Prostate gland (tissue), 2 donors: ENCODE measurements around the gene JAG2. TPM values are rescaled to one million over a fixed set of nuclear protein-coding genes. Genes with fewer than 3 reads are reported as not detected.

Source experiments
- DNase-seq: peaks from one replicate; pipeline ENCODE4 v3.0.0-alpha.2; 2019; ENCODE audit warnings: low spot score
- H3K27ac ChIP-seq, 2 donors: fragments of 200-600 bp; sonication (generic); 2 replicates each; pipeline ENCODE4 v1.5.1; 2017 to 2019
- H3K27me3 ChIP-seq: fragments of 200-600 bp; sonication (generic); replicated peaks from 2 replicates; pipeline ENCODE4 v1.5.1; 2019; ENCODE audit not compliant: insufficient read depth
- H3K36me3 ChIP-seq, 2 donors: fragments of 200-600 bp; sonication (generic); 1 replicate in 1 of 2; 2 replicates in 1 of 2; pipeline versions ENCODE4 v1.5.1 to v1.8.1; 2017 to 2019
- H3K4me1 ChIP-seq: fragments of 200-600 bp; sonication (generic); replicated peaks from 2 replicates; pipeline ENCODE4 v1.5.1; 2019
- H3K4me3 ChIP-seq, 2 donors: fragments of 200-600 bp; sonication (generic); 2 replicates each; pipeline ENCODE4 v1.5.1; 2017 to 2019
- H3K9me3 ChIP-seq: fragments of 200-600 bp; sonication (generic); 2 replicates; pipeline ENCODE4 v1.5.1; 2017
- CTCF ChIP-seq, 4 experiments: fragments of 200-600 bp in 2 of 4; fragments of 450-650 bp in 2 of 4; sonication (generic) in 2 of 4; IDR thresholded peaks; 1 replicate in 3 of 4; 2 replicates in 1 of 4; pipeline ENCODE4 v1.5.1; 2016 to 2019; ENCODE audit warnings: antibody characterized with exemption in 4 of 4, mild to moderate bottlenecking in 2 of 4, moderate library complexity in 2 of 4
- POLR2A ChIP-seq: fragments of 450-650 bp; IDR thresholded peaks from one replicate; pipeline ENCODE4 v1.6.1; 2016; ENCODE audit warnings: antibody characterized with exemption, mild to moderate bottlenecking
- POLR2AphosphoS5 ChIP-seq: sonication (generic); formaldehyde crosslinking; IDR thresholded peaks from one replicate; pipeline ENCODE4 v1.6.1; 2017; ENCODE audit warnings: antibody characterized with exemption
- WGBS: methylation state at CpG from one replicate; pipeline ENCODE4 v1.1.5; 2018; 5-methylcytosine and 5-hydroxymethylcytosine counted together
- intact Hi-C: fragments of 100-400 bp; cut with DNase I; formaldehyde crosslinking; loops from one replicate; pipeline ENCODE4 v1.14.2; 2022
- total RNA-seq, 2 donors: library from RNA; depleted of rRNA; stranded (reverse); fragments of >200 nt; gene quantifications; one replicate each; pipeline ENCODE4 v1.1.0, GENCODE V29; 2016

JAG2 gene
- total RNA-seq, 2 donors from 2014 or later = 26.8 to 30.5 TPM

GRCh38 chr14:105157872-105158271, 10.7 kb downstream of the JAG2 start:
- intact Hi-C loops = no loop called here
- H3K4me1 ChIP-seq = no peaks in the 10 kb centered on the region
- no peak overlapping the region for H3K27ac ChIP-seq
- no peaks in the 10 kb centered on the region for H3K9me3 ChIP-seq
- no peaks in the 10 kb centered on the region for H3K27me3 ChIP-seq
- TF ChIP-seq POLR2A (no peak), CTCF (IDR thresholded peaks at IDR 0.05) (no peak), POLR2AphosphoS5 (no peak)
- no peak overlapping the region for H3K4me3 ChIP-seq
- 88% methylated on average over 15 of the region's 15 CpGs for WGBS
- H3K36me3 ChIP-seq = no peaks in the 10 kb centered on the region
- DNase-seq = no peak

GRCh38 chr14:105156414-105157375, 11.9 kb downstream of the JAG2 start:
- intact Hi-C loops = no loop called here
- H3K9me3 ChIP-seq = no peaks in the 10 kb centered on the region
- TF ChIP-seq POLR2AphosphoS5 (no peak), POLR2A (no peak), CTCF (IDR thresholded peaks at IDR 0.05) (no peak)
- no peak overlapping the region for H3K27ac ChIP-seq
- no peaks in the 10 kb centered on the region for H3K36me3 ChIP-seq
- DNase-seq = no peak
- H3K27me3 ChIP-seq = no peaks in the 10 kb centered on the region
- no peaks in the 10 kb centered on the region for H3K4me1 ChIP-seq
- WGBS = 85% methylated on average over 31 of the region's 31 CpGs
- H3K4me3 ChIP-seq = no peak overlapping the region

- H3K36me3 ChIP-seq = no peaks in the 10 kb centered on the region
- TF ChIP-seq POLR2AphosphoS5 = no peak
- TF ChIP-seq CTCF (IDR thresholded peaks at IDR 0.05) = no peak
- no peak for TF ChIP-seq POLR2A
- no peaks in the 10 kb centered on the region for H3K4me1 ChIP-seq
- no peak overlapping the region for H3K27ac ChIP-seq
- intact Hi-C loops = no loop called here
- H3K27me3 ChIP-seq = no peaks in the 10 kb centered on the region
- 83% methylated on average over 34 of the region's 48 CpGs for WGBS
- no peaks in the 10 kb centered on the region for H3K9me3 ChIP-seq
- DNase-seq = no peak
- no peak overlapping the region for H3K4me3 ChIP-seq
Observed at GRCh38 chr14:105155681-105156413, 12.7 kb downstream of the JAG2 start.

- intact Hi-C loops = no loop called here
- Histone ChIP-seq H3K4me1 (no peaks in the 10 kb centered on the region), H3K27ac (no peak overlapping the region), H3K4me3 (no peak overlapping the region), H3K27me3 (no peaks in the 10 kb centered on the region), H3K36me3 (no peaks in the 10 kb centered on the region), H3K9me3 (no peaks in the 10 kb centered on the region)
- TF ChIP-seq POLR2A (no peak), CTCF (IDR thresholded peaks at IDR 0.05) (no peak), POLR2AphosphoS5 (no peak)
- WGBS = 78% methylated on average over 24 of the region's 24 CpGs
- DNase-seq = no peak
Observed at GRCh38 chr14:105155071-105155651, 13.4 kb downstream of the JAG2 start.
